ENCODE results near the gene HIPK4. TPM values are rescaled to one million over a fixed set of nuclear protein-coding genes. Genes with fewer than 3 reads are reported as not detected.
A peak's percentile ranks its signal among the peaks of the same experiment; 100 is the strongest.

Gene HIPK4
- total and polyA plus RNA-seq, 2 of the 4 experiments (the other 2 are of a cell fraction) = 0.12 to 0.18 TPM

DNA sequence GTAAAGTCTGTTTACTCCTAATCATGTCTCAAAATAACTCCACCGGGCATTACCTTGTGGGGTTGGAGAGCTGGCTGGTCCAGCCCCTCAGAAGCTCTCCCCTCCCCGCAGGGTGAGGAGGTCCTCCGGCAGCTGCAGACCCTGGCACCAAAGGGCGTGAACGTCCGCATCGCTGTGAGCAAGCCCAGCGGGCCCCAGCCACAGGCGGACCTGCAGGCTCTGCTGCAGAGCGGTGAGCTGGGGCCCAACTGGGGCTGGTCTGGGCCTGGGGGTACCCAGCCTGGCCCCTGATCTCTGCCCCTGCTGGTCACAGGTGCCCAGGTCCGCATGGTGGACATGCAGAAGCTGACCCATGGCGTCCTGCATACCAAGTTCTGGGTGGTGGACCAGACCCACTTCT, 20.2 kb downstream of the HIPK4 start:
- Histone ChIP-seq H3K36me3 (ENCODE audit: control insufficient read depth, insufficient read depth, low read length) (peaks cover 59% of the 10 kb centered on the region), H3K4ac (ENCODE audit: low read depth, low read length) (no peak overlapping the region), H2BK20ac (ENCODE audit: low read depth, low read length) (no peak overlapping the region), H2AFZ (replicated peaks; ENCODE audit: low read length, poor library complexity) (peak overlapping the region; percentile 58), H3K9ac (ENCODE audit: low read depth, low read length) (no peak overlapping the region), H3K18ac (ENCODE audit: low read depth, low read length) (no peak overlapping the region), H3K9me1 (ENCODE audit: insufficient read depth, low read length) (peaks cover 23% of the 10 kb centered on the region), H3K4me3 (ENCODE audit: insufficient read depth, low read depth, low read length) (no peak overlapping the region), H4K5ac (ENCODE audit: low read depth, low read length) (no peak overlapping the region), H2AK9ac (replicated peaks; ENCODE audit: low read depth, low read length, poor library complexity) (no peak overlapping the region), H3K79me1 (ENCODE audit: low read depth in 1 of 2, low read length in 2 of 2) (peaks cover 9 to 33% of the 10 kb centered on the region in 2 experiments), H2AK5ac (ENCODE audit: low read depth, low read length) (no peak overlapping the region), H3K27ac (ENCODE audit: insufficient read depth, low read length) (no peak overlapping the region), H2BK5ac (ENCODE audit: low read depth, low read length, poor library complexity, severe bottlenecking) (no peak overlapping the region), H4K8ac (ENCODE audit: low read depth in 2 of 2, low read length in 2 of 2) (no peak overlapping the region), H3K4me2 (ENCODE audit: low read depth, low read length) (no peak overlapping the region), H3K27me3 (ENCODE audit: control insufficient read depth, insufficient read depth, low read length) (no peaks in the 10 kb centered on the region), H3K14ac (replicated peaks; ENCODE audit: low read depth, low read length) (no peak overlapping the region), H3K56ac (ENCODE audit: extremely low read depth, insufficient read depth, low read length) (no peak overlapping the region), H2BK120ac (ENCODE audit: low read depth, low read length) (no peak overlapping the region), H3K4me1 (ENCODE audit: control insufficient read depth, insufficient read depth, low read length) (peaks cover 10% of the 10 kb centered on the region), H4K91ac (ENCODE audit: insufficient read depth, low read depth, low read length) (no peak overlapping the region), H3K9me3 (ENCODE audit: control insufficient read depth, insufficient read depth, low read length) (no peaks in the 10 kb centered on the region), H2BK15ac (ENCODE audit: low read depth, low read length) (no peak overlapping the region), H3K23ac (ENCODE audit: low read depth, low read length) (no peak overlapping the region), H4K20me1 (ENCODE audit: insufficient read depth, low read length) (peaks cover 2% of the 10 kb centered on the region; the same call in 1 of the 2 replicates)
- in situ Hi-C loops (cut with MboI; ENCODE audit: low sequenced_read_pairs) (no loop called here), intact Hi-C loops (cut with micrococcal nuclease) (no loop called here), dilution Hi-C loops (cut with HindIII; ENCODE audit: low sequenced_read_pairs, unreplicated experiment) (no loop called here)
- DNase-seq (no peak), ATAC-seq (ENCODE audit: low read depth) (no peak)
- ChIA-PET POLR2A (ENCODE audit: unreplicated experiment) (no interaction called here), CTCF (no interaction called here)
- TF ChIP-seq RAD21 (IDR thresholded peaks at IDR 0.05; ENCODE audit: low read length) (no peak), RFX5 (IDR thresholded peaks at IDR 0.05; ENCODE audit: low read depth, low read length) (no peak), POLR2A (IDR thresholded peaks at IDR 0.05; ENCODE audit: low read depth, low read length) (no peak), CHD1 (IDR thresholded peaks at IDR 0.05; ENCODE audit: low read depth, low read length) (no peak)
- 96% methylated on average over 8 of the region's 12 CpGs; no CpG with 5 or more reads in 1 of the 2 experiments for WGBS, 2 experiments (ENCODE audit: extremely low coverage in 2 of 2, insufficient read length in 1 of 2)
- BruUV-seq (replicated peaks) = no TSS peak

Data from IMR-90 (cell line).